ENCODE results near the gene APBA1. TPM values are rescaled to one million over a fixed set of nuclear protein-coding genes. Genes with fewer than 3 reads are reported as not detected.

Gene APBA1
- total RNA-seq, 4 donors from 2014 or later = 3.6 to 11.7 (median 8.0) TPM

GRCh38 chr9:69392826-69393225 is 279.3 kb downstream of the APBA1 start:
- Histone ChIP-seq H3K9me3 (no peaks in the 10 kb centered on the region), H3K27me3 (no peaks in the 10 kb centered on the region), H3K36me3 (no peaks in the 10 kb centered on the region), H3K27ac (no peak overlapping the region), H3K4me3 (no peak overlapping the region), H3K4me1 (no peaks in the 10 kb centered on the region)
- intact Hi-C loops (cut with DNase I; ENCODE audit: low total_unique reads) = no loop called here
- no peak for TF ChIP-seq POLR2A (IDR thresholded peaks at IDR 0.05)
- TF ChIP-seq, protein P1, sequence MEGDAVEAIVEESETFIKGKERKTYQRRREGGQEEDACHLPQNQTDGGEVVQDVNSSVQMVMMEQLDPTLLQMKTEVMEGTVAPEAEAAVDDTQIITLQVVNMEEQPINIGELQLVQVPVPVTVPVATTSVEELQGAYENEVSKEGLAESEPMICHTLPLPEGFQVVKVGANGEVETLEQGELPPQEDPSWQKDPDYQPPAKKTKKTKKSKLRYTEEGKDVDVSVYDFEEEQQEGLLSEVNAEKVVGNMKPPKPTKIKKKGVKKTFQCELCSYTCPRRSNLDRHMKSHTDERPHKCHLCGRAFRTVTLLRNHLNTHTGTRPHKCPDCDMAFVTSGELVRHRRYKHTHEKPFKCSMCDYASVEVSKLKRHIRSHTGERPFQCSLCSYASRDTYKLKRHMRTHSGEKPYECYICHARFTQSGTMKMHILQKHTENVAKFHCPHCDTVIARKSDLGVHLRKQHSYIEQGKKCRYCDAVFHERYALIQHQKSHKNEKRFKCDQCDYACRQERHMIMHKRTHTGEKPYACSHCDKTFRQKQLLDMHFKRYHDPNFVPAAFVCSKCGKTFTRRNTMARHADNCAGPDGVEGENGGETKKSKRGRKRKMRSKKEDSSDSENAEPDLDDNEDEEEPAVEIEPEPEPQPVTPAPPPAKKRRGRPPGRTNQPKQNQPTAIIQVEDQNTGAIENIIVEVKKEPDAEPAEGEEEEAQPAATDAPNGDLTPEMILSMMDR (IDR thresholded peaks at IDR 0.05) = no peak
- DNase-seq = no peak

DNA sequence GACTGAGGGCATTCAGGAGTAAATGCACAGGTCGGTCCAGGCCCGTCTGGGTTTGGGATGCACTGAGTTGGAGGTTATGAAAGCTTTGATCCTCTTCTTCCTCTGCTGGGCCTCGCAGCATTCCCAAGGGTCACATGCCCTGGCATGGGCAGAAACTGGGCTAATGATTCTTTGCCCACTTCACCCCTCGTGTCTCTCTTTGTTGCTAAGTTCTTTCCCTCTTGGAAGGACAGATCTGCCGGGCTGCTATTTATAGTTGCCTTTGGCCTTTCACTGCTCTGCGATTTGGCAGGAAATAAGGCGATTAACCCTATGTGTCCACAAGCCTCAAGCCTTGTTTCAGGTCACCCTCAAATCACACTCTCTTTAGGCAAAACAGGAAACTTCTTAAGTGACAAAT is 280.2 kb downstream of the APBA1 start:
- no peak overlapping the region for H3K27ac ChIP-seq
- no peak for DNase-seq
- H3K36me3 ChIP-seq = no peaks in the 10 kb centered on the region
- no peaks in the 10 kb centered on the region for H3K4me1 ChIP-seq
- no peaks in the 10 kb centered on the region for H3K27me3 ChIP-seq
- H3K4me3 ChIP-seq = no peak overlapping the region
- no peaks in the 10 kb centered on the region for H3K9me3 ChIP-seq
- TF ChIP-seq POLR2A (IDR thresholded peaks at IDR 0.05) = no peak
- TF ChIP-seq, protein P1 (IDR thresholded peaks at IDR 0.05) = no peak
- intact Hi-C loops (cut with DNase I; ENCODE audit: low total_unique reads) = no loop called here

DNA sequence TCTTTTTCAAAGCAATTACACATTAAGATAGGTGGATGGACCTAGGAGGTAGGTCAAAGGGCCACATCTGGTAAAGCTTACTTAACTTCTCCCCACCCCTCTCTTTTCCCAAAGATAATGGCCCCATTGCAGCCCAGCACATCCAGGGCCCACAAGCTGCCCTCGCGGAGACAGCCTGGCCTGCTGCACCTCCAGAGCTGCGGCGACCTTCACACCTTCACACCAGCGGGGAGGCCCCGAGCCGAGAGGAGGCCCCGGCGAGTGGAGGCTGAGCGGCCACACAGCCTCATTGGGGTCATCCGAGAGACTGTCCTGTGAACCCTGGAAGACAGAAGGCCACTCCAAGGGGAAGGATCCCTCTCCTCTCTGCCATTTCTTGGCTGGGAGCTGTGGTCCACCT is 280.7 kb downstream of the APBA1 start:
- H3K36me3 ChIP-seq = no peaks in the 10 kb centered on the region
- no peaks in the 10 kb centered on the region for H3K27me3 ChIP-seq
- no peak for TF ChIP-seq POLR2A (IDR thresholded peaks at IDR 0.05)
- TF ChIP-seq, protein P1 (IDR thresholded peaks at IDR 0.05) = no peak
- H3K4me3 ChIP-seq = no peak overlapping the region
- H3K27ac ChIP-seq = no peak overlapping the region
- H3K4me1 ChIP-seq = no peaks in the 10 kb centered on the region
- DNase-seq = no peak
- intact Hi-C loops (cut with DNase I; ENCODE audit: low total_unique reads) = no loop called here
- H3K9me3 ChIP-seq = no peaks in the 10 kb centered on the region

DNA sequence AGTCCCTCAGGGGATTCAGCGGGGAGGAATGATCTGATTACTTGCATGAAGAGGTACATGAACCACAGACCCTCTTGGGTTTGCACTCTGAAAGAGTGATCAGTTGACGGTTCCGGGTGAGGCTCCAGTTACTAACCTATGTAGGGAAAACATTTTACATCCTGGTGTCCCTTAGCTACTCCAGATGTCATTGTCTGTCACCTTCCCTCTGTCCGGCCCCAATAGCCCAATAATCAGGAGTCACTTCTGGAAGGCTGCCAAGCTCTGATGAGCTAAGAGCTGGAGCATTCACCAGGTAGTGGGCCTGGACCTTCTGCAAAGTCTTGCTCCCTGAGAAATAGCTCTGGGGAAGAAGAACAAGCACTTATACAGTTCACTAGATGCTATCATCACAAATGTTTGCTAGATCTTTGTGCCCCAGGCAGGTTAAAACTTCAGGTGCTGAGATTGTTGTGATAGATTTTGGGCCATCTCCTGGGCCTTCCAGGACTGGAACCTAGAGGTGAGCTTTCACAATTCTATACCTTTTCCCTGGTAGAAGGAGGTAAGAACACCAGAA is 282.7 kb downstream of the APBA1 start:
- DNase-seq = no peak
- H3K4me3 ChIP-seq = no peak overlapping the region
- no peaks in the 10 kb centered on the region for H3K4me1 ChIP-seq
- no peaks in the 10 kb centered on the region for H3K9me3 ChIP-seq
- H3K36me3 ChIP-seq = no peaks in the 10 kb centered on the region
- TF ChIP-seq, protein P1 (IDR thresholded peaks at IDR 0.05) = no peak
- TF ChIP-seq POLR2A (IDR thresholded peaks at IDR 0.05) = no peak
- H3K27me3 ChIP-seq = no peaks in the 10 kb centered on the region
- intact Hi-C loops (cut with DNase I; ENCODE audit: low total_unique reads) = no loop called here
- no peak overlapping the region for H3K27ac ChIP-seq

GRCh38 chr9:69388596-69388995 is 283.6 kb downstream of the APBA1 start:
- Histone ChIP-seq H3K27me3 (no peaks in the 10 kb centered on the region), H3K27ac (no peak overlapping the region), H3K36me3 (no peaks in the 10 kb centered on the region), H3K4me3 (no peak overlapping the region), H3K9me3 (no peaks in the 10 kb centered on the region), H3K4me1 (no peaks in the 10 kb centered on the region)
- no peak for DNase-seq
- intact Hi-C loops (cut with DNase I; ENCODE audit: low total_unique reads) = no loop called here
- TF ChIP-seq POLR2A (IDR thresholded peaks at IDR 0.05) = no peak
- TF ChIP-seq, protein P1 (IDR thresholded peaks at IDR 0.05) = no peak
